GM12878 (cell line): ENCODE data around the gene CCDC74B. TPM values are rescaled to one million over a fixed set of nuclear protein-coding genes. Genes with fewer than 3 reads are reported as not detected.
A peak's percentile ranks its signal among the peaks of the same experiment; 100 is the strongest.
"Not testable (repeated sequence)": the region's sequence is repeated elsewhere in the genome, so short reads cannot be mapped to it uniquely, and the experiment has no call there.

ENCODE experiments used
- ATAC-seq: fragments of 200-7000 bp; cut with Tn5 transposase; 3 replicates; pipeline ENCODE4 v1.9.1; 2020; ENCODE audit warnings: mild to moderate bottlenecking, moderate library complexity
- Bru-seq: library from RNA; stranded (reverse); fragments of 400-500 nt; gene quantifications from one replicate; lab custom pipeline; 2021; lab: Mats Ljungman, UMichigan
- BruChase-seq, 2 experiments: library from RNA; stranded (reverse); fragments of 400-500 nt; gene quantifications; one replicate each; lab custom pipeline; 2021; lab: Mats Ljungman, UMichigan
- BruUV-seq: library from RNA; stranded (reverse); fragments of 400-500 nt; replicated peaks from 2 replicates; lab custom pipeline; 2021; lab: Mats Ljungman, UMichigan
- CTCF ChIA-PET: fragments of 300-600 bp; sonication (Branson Sonifier 250); formaldehyde crosslinking; extraction: SDS; loops from one replicate; lab custom pipeline; 2021; ENCODE audit warnings: inconsistent platforms; lab: Yijun Ruan, JAX
- POLR2A ChIA-PET: fragments of 350-600 bp; formaldehyde crosslinking; extraction: SDS; loops from one replicate; lab custom pipeline; 2021; ENCODE audit warnings: inconsistent platforms; lab: Charles Lee
- RAD21 ChIA-PET: fragments of 300-600 bp; sonication (Branson Sonifier 250); formaldehyde crosslinking; loops from one replicate; lab custom pipeline; 2023; ENCODE audit warnings: antibody characterized with exemption; ENCODE audit not compliant: unreplicated experiment; lab: Charles Lee
- SMC1A ChIA-PET: fragments of 300-600 bp; sonication (Branson Sonifier 250); formaldehyde crosslinking; loops from one replicate; lab custom pipeline; 2023; ENCODE audit not compliant: unreplicated experiment, uncharacterized antibody; lab: Charles Lee
- DNase-seq: peaks from one replicate; pipeline ENCODE4 v3.0.0-alpha.2; 2011; ENCODE audit warnings: low read depth, low spot score
- FAIRE-seq: peaks from 3 replicates; lab custom pipeline; 2011; peaks lifted over from hg19 to GRCh38; lab: Jason Lieb, UNC
- H2AFZ ChIP-seq: 2 replicates; pipeline ENCODE4 v1.6.0; 2011; ENCODE audit warnings: low read depth, low read length, control low read depth; ENCODE audit not compliant: control insufficient read depth
- H3K27ac ChIP-seq: 2 replicates; pipeline ENCODE4 v1.5.1; 2011; ENCODE audit warnings: control low read depth; ENCODE audit not compliant: control insufficient read depth, insufficient read depth
- H3K27me3 ChIP-seq, 2 experiments: replicated peaks in 1 of 2; 2 replicates each; pipeline versions ENCODE4 v1.6.0 to v1.6.1; 2011; ENCODE audit warnings: low read length in 1 of 2; ENCODE audit not compliant: control insufficient read depth in 2 of 2, insufficient read depth in 2 of 2
- H3K36me3 ChIP-seq, 2 experiments: 2 replicates each; pipeline ENCODE4 v1.5.1; 2011; ENCODE audit warnings: low read length in 1 of 2; ENCODE audit not compliant: control insufficient read depth in 2 of 2, insufficient read depth in 2 of 2
- H3K4me1 ChIP-seq: 2 replicates; pipeline ENCODE4 v1.6.1; 2011; ENCODE audit warnings: mild to moderate bottlenecking, low read length, moderate library complexity, mixed read lengths; ENCODE audit not compliant: control insufficient read depth, insufficient read depth
- H3K4me2 ChIP-seq: 2 replicates; pipeline ENCODE4 v1.6.0; 2011; ENCODE audit warnings: control low read depth; ENCODE audit not compliant: control insufficient read depth, insufficient read depth
- H3K4me3 ChIP-seq: fragments of 200-600 bp; sonication (generic); 2 replicates; pipeline ENCODE4 v1.5.1; 2016
- H3K79me2 ChIP-seq: 2 replicates; pipeline ENCODE4 v1.6.0; 2011; ENCODE audit warnings: low read length; ENCODE audit not compliant: control insufficient read depth, insufficient read depth
- H3K9ac ChIP-seq: 2 replicates; pipeline ENCODE4 v1.8.0; 2011; ENCODE audit warnings: low read length, control low read depth, mixed read lengths; ENCODE audit not compliant: control insufficient read depth, insufficient read depth
- H3K9me3 ChIP-seq: replicated peaks from 3 replicates; pipeline ENCODE4 v1.5.1; 2011; ENCODE audit warnings: mild to moderate bottlenecking, low read length; ENCODE audit not compliant: control insufficient read depth, insufficient read depth
- H4K20me1 ChIP-seq: 2 replicates; pipeline ENCODE4 v1.6.0; 2011; ENCODE audit not compliant: control insufficient read depth, insufficient read depth
- BMI1 ChIP-seq: fragments of 450-650 bp; IDR thresholded peaks from 2 replicates; pipeline ENCODE4 v1.6.1; 2016; ENCODE audit warnings: mild to moderate bottlenecking, moderate library complexity, borderline replicate concordance
- EGR1 ChIP-seq, 2 experiments: IDR thresholded peaks; 1 replicate in 1 of 2; 2 replicates in 1 of 2; pipeline ENCODE4 v1.6.1; 2011 to 2012; ENCODE audit warnings: low read depth in 2 of 2, low read length in 2 of 2, borderline replicate concordance in 1 of 2, mild to moderate bottlenecking in 1 of 2, moderate library complexity in 1 of 2
- WGBS: methylation state at CpG from one replicate; pipeline ENCODE4 v1.1.6; 2016; ENCODE audit warnings: low lambda C conversion rate; ENCODE audit not compliant: insufficient replicate concordance, insufficient coverage; ENCODE audit errors: missing lambda C conversion rate; 5-methylcytosine and 5-hydroxymethylcytosine counted together
- in situ Hi-C: fragments of 300-500 bp; cut with MboI; formaldehyde crosslinking; loops from 9 replicates; pipeline ENCODE4 v1.14.3; 2018; ENCODE audit warnings: mixed read lengths
- intact Hi-C: fragments of 100-400 bp; cut with micrococcal nuclease; formaldehyde crosslinking; loops from one replicate; pipeline ENCODE4 v1.14.2; 2022; ENCODE audit not compliant: unreplicated experiment
- long read RNA-seq, 2 experiments: library from polyadenylated mRNA; unstranded; transcript quantifications; one replicate each; pipeline ENCODE4 v2.0.0, GENCODE V29; 2019 to 2020
- polyA minus RNA-seq, 3 experiments: library from RNA; depleted of rRNA, polyadenylated mRNA; stranded (reverse); fragments of >200 nt; gene quantifications; 2 replicates each; pipeline ENCODE4 v1.2.3, GENCODE V29; 2011
- polyA plus RNA-seq, 11 experiments: library from polyadenylated mRNA; depleted of rRNA in 4 of 11; unstranded in 6 of 11; stranded (reverse) in 5 of 11; fragments of >200 nt; fragmentation: Nextera tagmentation in 4 of 11; fragmentation: Illumina TruSeq in 1 of 11; extraction: Ambion mirVana in 4 of 11; extraction: Trizol in 1 of 11; gene quantifications; 1 replicate in 1 of 11; 2 replicates in 10 of 11; pipeline versions ENCODE4 v1.2.1 to v1.2.3, GENCODE V29; 2011 to 2016; ENCODE audit warnings: inconsistent platforms in 2 of 11, missing spikeins in 2 of 11, low read depth in 1 of 11
- total RNA-seq, 4 experiments: library from RNA; depleted of rRNA in 3 of 4; stranded (reverse); fragments of >200 nt in 3 of 4; fragmentation: Illumina TruSeq in 1 of 4; extraction: Trizol in 1 of 4; gene quantifications; 2 replicates each; pipeline versions ENCODE4 v1.2.1 to v1.2.3, GENCODE V29; 2013 to 2021

Gene CCDC74B
- total RNA-seq (2013; cell fraction: nucleolus; rRNA removed): 6.1 and 10.3 TPM in 2 replicates
- total RNA-seq (2014; rRNA removed): 15.3 and 17.9 TPM in 2 replicates
- 6.1 and 7.2 TPM in 2 replicates for total RNA-seq (2014; rRNA removed; fragmentation: Illumina TruSeq; extraction: Trizol)
- total RNA-seq (2021): 14.4 and 15.3 TPM in 2 replicates
- polyA plus RNA-seq (2011; ENCODE audit: low read depth): 2.8 TPM
- polyA plus RNA-seq (2011; rRNA removed): 8.9 and 10.7 TPM in 2 replicates
- polyA plus RNA-seq (2011; cell fraction: cytosol; rRNA removed): 13.9 and 21.5 TPM in 2 replicates
- 98.8 and 108 TPM in 2 replicates for polyA plus RNA-seq (2011; cell fraction: nucleus; rRNA removed)
- 6.3 and 7.4 TPM in 2 replicates for polyA plus RNA-seq (2012)
- 2.2 and 6.5 TPM in 2 replicates for polyA plus RNA-seq (2014; fragmentation: Illumina TruSeq; extraction: Trizol)
- 1 to 10 TPM in 1 of 2 experiments, under 1 TPM in 1; 0.52 to 2.9 TPM for polyA plus RNA-seq (2014; fragmentation: Nextera tagmentation; extraction: Ambion mirVana)
- polyA plus RNA-seq (2014; rRNA removed): 21.2 and 26.2 TPM in 2 replicates
- polyA plus RNA-seq (2016; fragmentation: Nextera tagmentation; extraction: Ambion mirVana): 10 to 100 TPM in 1 of 2 experiments, 1 to 10 TPM in 1; 8.8 to 11.3 TPM
- polyA minus RNA-seq (2011; rRNA and poly(A)+ RNA removed): 2.9 and 8.8 TPM in 2 replicates
- polyA minus RNA-seq (2011; cell fraction: cytosol; rRNA and poly(A)+ RNA removed): 1.9 and 2.4 TPM in 2 replicates
- polyA minus RNA-seq (2011; cell fraction: nucleus; rRNA and poly(A)+ RNA removed): 9.1 and 10.7 TPM in 2 replicates
- Bru-seq, nascent RNA: percentile 36 among the genes with signal in this experiment
- BruChase-seq, experiment 1, labeled RNA remaining after a 6-hour chase: percentile 42 among the genes with signal in this experiment
- percentile 26 among the genes with signal in this experiment for BruChase-seq, experiment 2, labeled RNA remaining after a 2-hour chase
- long read RNA-seq, experiment 1, partial matches to known transcripts: 0 of 7 reads
- long read RNA-seq, experiment 1, other reads (novel, unspliced or antisense): 5 of 7 reads
- long read RNA-seq, experiment 2, transcript CCDC74B-201 (8 exons, 1,549 nt): major isoform, 6 of 15 reads
- long read RNA-seq, experiment 2, partial matches to known transcripts: 0 of 15 reads
- long read RNA-seq, experiment 2, other reads (novel, unspliced or antisense): 5 of 15 reads

GRCh38 chr2:130145006-130145414, at the start of gene CCDC74B:
Gene CCDC74B (minus strand): TSS chr2:130145112. CDS start chr2:130144996, 116 bp downstream.
- H3K4me1 ChIP-seq, H3K36me3 ChIP-seq, SMC1A ChIA-PET, POLR2A ChIA-PET, H3K79me2 ChIP-seq, H4K20me1 ChIP-seq, H3K27me3 ChIP-seq, in situ Hi-C loops, RAD21 ChIA-PET, H3K9me3 ChIP-seq, BruUV-seq, intact Hi-C loops, H3K27ac ChIP-seq, DNase-seq, H3K9ac ChIP-seq: not testable (repeated sequence)
- CTCF ChIA-PET: interaction anchor here (1.6 kb wide), 1 partner anchor 188 kb away, joined by 3 read pairs; no protein-coding TSS in a partner anchor
- Histone ChIP-seq H3K4me2 (peak within 1 kb of the TSS; percentile 42), H3K4me3 (peak within 1 kb of the TSS; percentile 57), H2AFZ (peak within 1 kb of the TSS; percentile 51)
- 5% methylated on average over 29 of the region's 30 CpGs for WGBS
- 0 out of 3 replicates have a peak, but pooled peaks of 1 of the 2 experiments have one; percentile 8 for TF ChIP-seq EGR1 (IDR thresholded peaks at IDR 0.05; ENCODE audit: borderline replicate concordance in 1 of 2, low read depth in 2 of 2, low read length in 2 of 2)
- TF ChIP-seq BMI1: peak; percentile 71; the same call in 1 of the 2 replicates
- peak; percentile 93 for ATAC-seq
- peak; percentile 72 for FAIRE-seq

DNA sequence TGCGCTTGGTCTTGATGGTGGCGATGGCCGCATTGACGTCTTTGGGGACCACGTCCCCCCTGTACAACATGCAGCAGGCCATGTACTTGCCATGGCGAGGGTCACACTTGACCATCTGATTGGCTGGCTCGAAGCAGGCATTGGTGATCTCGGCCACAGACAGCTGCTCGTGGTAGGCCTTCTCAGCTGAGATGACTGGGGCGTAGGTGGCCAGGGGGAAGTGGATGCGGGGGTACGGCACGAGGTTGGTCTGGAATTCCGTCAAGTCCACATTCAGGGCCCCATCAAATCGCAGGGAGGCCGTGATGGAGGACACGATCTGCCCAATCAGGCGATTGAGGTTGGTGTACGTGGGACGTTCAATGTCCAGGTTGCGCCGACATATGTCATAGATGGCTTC, 48.9 kb upstream of the CCDC74B start:
- H4K20me1 ChIP-seq, FAIRE-seq, CTCF ChIA-PET, H3K27ac ChIP-seq, BruUV-seq, DNase-seq, H2AFZ ChIP-seq, H3K4me2 ChIP-seq, H3K9me3 ChIP-seq, H3K36me3 ChIP-seq, H3K9ac ChIP-seq, RAD21 ChIA-PET, H3K4me3 ChIP-seq, in situ Hi-C loops, ATAC-seq, H3K27me3 ChIP-seq, H3K79me2 ChIP-seq, H3K4me1 ChIP-seq, POLR2A ChIA-PET, SMC1A ChIA-PET, intact Hi-C loops: not testable (repeated sequence)
- 81% methylated on average over 21 of the region's 22 CpGs for whole genome bisulfite sequencing

GRCh38 chr2:130192451-130192850, 47.5 kb upstream of the CCDC74B start:
- H3K79me2 ChIP-seq, H3K4me3 ChIP-seq, FAIRE-seq, H3K4me1 ChIP-seq, RAD21 ChIA-PET, H3K4me2 ChIP-seq, BruUV-seq, H3K36me3 ChIP-seq, H3K9me3 ChIP-seq, DNase-seq, intact Hi-C loops, H4K20me1 ChIP-seq, SMC1A ChIA-PET, POLR2A ChIA-PET, H3K27me3 ChIP-seq, ATAC-seq, in situ Hi-C loops, H3K27ac ChIP-seq, H3K9ac ChIP-seq, CTCF ChIA-PET, H2AFZ ChIP-seq: not testable (repeated sequence)
- 28% methylated on average over 3 of the region's 3 CpGs for WGBS
